H4 (cell line): Measurements from ENCODE around the gene ZNF365. TPM values are rescaled to one million over a fixed set of nuclear protein-coding genes. Genes with fewer than 3 reads are reported as not detected.
"Not testable (repeated sequence)": the region's sequence is repeated elsewhere in the genome, so short reads cannot be mapped to it uniquely, and the experiment has no call there.

ENCODE experiments used
- DNase-seq: peaks from one replicate; pipeline ENCODE4 v3.0.0-alpha.2; 2015; ENCODE audit warnings: low spot score
- total RNA-seq: library from RNA; depleted of rRNA; stranded (reverse); fragments of >200 nt; shearing (Covaris generic); gene quantifications from 2 replicates; pipeline ENCODE4 v1.2.3, GENCODE V29; 2014

ZNF365 gene
- total RNA-seq, 1 experiment from 2014 or later: 0.85 TPM

DNA sequence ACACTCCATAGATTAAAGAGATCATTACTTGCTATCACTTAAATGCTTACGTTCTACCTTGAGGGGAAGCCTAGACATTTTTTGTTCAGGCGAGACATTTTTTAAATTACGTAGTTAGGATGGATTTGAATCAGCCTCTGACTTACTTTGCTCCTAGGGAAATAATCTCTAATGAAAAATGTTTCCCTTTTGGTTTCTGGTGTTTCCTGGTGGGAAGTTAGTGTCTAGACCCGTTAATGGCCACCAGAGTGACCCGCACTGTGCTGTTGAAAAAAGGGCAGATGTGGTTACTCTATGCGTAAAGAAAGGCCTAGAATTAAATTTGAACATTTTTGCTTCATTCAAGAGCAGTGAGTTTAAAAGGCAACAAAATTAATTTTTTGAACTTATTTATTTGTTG lies 3.8 kb downstream of the ZNF365 start:
- DNase-seq: no peak

DNA sequence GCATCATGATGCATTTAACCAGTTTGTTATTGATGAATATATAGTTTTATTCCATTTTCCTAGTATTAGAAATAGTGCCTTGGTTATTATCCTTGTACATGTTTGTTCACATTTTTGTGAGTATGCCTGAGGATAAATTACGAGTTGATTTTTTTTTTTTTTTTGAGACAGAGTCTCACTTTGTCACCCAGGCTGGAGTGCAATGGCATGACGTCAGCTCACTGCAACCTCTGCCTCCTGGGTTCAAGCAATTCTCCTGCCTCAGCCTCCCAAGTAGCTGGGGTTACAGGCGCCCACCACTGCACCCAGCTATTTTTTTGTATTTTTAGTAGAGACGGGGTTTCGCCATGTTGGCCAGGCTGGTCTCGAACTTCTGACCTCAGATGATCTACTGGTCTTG lies 4.7 kb downstream of the ZNF365 start:
- not testable (repeated sequence) for DNase-seq

DNA sequence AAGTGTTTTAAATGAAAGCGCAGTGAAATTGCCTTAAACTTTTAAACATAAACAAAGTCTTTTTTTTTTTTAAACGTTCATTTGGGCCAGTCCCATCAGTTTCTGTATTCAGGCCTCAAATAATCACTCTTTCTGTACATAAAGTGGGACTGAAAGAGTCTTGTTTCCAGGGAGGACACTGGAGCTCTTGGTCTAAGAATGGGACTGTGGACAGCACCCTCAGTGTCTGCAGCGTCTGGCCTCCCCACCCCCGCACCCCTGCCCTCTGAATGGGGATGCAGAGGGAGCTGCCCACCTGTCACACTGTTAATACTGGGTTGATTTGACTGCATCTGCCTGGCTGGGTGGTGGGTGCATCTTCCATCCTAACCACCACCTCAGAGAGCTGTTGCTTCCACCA lies 5.2 kb downstream of the ZNF365 start:
- no peak for DNase-seq

DNA sequence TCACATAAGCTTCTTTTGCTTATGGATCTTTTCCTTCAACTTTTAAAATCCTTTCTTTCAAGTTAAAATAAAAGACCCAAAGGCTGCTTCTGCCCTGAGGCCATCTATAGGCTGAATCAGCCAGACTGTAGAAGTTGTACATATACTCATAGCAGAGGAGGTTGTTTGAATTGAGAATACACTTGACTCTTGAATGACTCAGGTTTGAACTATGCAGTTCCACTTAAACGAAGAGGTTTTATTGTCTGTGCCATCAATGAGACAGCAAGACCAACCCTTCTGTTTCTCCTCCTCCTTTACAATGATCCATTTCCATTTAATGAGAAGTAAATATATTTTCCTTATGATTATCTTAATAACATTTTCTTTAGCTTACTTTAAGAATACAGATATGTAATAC lies 5.8 kb downstream of the ZNF365 start:
- no peak for DNase-seq

DNA sequence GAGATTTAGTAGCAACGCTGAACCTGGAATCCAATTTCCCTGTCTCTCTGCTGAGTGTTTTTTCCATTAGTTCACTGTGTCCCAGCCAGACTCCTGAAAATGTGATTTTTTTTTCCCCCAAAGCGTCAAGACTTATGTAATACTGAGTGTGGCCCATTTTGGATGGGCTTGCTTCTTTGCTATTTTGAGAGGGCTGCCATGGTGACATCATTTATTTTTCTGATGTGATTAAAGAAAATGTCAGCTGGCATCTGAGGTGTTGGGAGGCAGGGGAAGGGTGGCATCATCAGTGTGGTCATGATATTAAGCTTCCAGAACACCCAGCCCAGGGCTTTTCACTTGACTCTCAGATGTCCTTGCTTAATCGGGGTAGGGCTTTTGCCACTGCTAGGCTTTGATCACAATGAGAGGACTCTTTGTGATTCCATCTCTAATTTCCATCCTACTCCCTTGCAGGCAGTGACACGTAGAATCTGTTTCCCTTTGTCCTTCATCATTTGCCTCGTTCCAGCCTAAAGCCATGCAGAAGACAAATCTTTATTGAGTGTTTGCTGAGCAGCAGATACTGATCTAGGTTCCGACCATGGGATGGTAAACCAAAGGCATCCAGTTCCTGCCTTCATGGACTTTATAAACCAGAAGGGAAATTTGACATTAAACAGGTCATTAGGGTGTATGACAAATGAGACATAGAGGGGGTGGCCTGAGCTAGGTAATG lies 7.4 kb downstream of the ZNF365 start:
- DNase-seq: no peak

DNA sequence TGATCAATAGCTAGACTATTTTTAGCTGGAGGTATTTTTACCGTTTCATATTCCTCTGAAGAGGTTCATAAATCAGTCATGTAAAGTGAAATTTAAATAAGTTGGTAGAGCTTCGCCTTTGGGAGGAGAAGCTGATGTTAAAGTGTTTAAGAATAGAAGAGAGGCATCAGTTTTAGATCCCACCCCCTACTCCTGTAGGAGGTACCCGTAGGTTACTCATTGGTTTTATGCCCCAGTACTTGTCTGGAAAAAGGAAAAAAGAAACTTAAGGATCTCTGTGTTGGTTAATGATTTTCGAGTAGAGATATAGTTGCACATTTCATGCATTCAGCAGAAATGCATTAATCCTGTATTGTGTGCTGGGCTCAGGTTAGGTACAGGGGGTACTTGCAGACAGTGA lies 8.7 kb downstream of the ZNF365 start:
- no peak for DNase-seq

DNA sequence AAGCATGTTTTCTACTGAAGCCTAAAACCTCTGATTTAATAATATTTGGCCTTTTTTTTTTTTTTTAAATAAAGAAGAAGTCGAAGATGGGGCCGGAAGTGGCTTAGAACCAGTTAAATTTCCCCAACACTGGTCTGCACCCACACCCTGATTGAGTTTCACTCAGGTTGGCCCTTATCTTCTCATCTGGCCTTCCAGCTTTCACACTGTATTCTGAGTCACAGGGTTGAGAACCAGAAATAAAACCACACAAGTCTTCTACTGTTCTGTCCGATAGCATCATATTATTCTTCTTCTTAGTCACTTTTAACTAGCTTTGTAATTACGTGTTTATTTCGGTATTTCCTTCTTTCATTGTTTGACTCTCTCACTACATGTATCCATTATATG lies 9.9 kb downstream of the ZNF365 start:
- peak; percentile 92 for DNase-seq

DNA sequence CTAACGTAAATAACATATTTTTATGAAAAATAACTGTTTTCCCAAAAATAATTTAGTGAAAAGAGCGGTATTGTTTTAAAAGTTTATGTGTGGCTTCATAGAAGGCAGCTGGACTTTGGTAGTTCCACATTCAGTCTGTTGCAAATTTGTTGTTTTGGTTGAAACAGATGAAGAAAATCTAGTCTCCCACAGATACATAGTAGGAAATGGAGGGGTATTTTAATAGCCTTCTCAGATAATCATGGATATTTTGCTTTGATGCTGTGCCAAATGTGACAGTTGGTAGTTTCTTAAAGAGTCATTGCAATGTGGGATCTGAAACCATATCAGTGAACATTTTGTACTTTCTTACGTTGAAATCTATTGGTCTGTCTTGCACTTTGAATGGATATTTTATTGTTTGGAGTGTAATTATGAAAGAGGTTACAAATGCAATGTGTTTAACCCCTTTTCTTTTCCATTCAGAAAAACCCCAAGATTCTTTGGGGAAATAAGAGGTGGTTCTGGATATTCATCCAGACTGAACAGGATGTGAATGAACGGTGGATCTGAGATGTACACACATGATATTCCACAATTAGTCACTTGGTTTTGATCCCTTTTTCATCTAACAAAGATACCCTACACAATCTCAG lies 10.4 kb downstream of the ZNF365 start:
- no peak for DNase-seq

DNA sequence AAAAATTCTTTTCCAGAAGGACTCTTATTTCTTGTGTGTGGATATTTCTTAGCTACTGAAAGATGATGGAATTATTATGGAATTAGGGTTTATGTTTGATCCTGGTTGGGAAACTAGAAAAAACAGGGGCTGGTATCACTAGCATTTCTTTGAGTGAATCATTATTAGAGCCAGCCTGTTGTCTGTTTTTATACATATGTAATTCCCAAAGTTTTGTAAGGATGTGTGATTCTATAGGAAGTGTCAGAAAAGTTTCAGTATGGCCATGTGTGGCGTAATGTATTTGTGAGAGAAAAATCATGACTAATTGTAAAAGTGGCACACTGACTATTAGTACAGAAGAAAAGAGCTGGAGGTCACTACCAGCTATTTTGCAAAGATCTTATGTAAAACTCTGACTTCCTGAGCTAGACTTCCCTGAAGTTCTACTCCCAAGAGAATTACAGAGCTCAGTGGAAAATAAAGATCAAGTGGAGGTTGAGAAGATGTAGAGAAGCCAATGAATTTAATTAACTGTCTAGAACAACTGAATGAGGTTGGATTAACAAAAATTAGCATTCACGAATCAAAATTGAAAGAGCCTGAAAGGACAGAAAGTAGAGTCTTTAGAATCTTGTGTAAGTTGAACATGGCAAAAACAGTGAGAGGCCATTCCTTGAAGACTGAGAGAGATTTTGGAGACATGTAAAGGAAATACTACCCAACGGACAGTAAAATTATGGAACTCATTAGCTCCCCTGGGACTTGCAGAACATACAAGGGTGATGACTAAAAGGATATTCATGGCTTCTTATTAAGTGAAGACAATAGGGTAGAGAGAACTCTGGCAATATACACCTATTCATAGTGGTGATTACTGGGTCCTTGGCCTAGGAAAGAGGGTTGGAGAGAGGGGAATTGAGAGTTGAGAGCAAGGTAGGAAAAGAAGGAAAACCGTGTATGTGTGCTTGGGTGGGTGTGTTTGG lies 12.5 kb downstream of the ZNF365 start:
- no peak for DNase-seq

DNA sequence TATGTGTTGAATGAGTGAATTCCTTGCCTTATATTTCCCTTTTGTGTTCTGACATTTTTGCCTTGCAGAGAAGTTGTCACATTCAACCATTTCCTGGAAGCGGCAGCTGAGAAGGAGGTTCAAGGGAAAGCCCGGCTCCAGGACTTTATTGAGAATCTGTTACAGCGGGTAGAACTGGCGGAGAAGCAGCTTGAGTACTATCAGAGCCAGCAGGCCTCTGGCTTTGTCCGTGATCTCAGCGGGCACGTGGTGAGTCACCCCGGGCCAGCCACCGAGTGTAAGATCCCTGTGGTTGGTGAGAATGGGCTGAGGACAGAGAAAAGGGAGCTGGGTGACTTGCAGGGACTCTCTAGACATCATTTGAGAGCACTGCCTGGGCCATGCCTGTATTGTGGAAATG lies 14.2 kb downstream of the ZNF365 start:
- no peak for DNase-seq

DNA sequence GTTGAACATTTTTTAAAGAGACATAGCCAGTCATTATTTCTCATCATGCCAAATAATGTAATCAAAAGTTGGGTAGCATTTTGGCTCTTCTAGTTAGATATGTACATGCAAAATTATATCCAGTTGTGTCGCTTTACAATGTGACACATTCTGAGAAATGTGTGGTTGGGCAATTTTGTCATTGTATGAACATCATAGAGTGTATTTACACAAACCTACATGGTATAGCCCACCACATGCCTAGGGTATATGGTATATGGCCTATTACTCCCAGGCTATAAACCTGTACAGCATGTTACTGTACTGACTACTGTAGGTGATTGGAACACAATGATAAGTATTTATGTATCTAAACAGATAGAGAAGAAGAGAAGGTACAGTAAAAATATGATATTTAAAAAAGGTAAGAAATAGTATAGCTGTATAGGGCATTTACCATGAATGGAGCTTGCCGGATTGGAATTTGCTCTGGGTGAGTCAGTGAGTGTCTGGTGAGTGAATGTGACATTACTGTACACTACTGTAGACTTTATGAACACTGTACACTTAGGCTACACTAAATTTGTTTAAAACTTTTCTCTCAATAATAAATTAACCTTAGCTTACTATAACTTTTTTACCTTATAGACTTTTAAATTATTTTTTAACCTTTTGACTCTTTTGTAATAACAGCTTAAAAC lies 16.5 kb downstream of the ZNF365 start:
- DNase-seq: no peak

DNA sequence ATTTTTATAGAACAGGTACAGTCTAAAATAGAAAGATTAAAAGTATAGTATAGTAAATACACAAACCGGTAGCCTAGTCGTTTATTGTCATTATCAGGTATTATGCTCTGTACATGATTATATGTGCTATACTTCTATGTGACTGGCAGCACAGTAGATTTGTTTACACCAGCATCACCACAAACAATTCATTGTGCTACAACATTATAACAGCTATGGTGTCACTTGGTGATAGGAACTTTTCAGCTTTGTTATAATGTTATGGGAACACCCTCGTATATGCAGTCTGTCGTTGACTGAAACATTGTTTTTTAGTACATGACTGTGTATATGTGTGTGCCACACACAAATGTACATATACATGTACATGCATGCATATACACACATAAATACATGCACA lies 19.1 kb downstream of the ZNF365 start:
- DNase-seq: no peak

DNA sequence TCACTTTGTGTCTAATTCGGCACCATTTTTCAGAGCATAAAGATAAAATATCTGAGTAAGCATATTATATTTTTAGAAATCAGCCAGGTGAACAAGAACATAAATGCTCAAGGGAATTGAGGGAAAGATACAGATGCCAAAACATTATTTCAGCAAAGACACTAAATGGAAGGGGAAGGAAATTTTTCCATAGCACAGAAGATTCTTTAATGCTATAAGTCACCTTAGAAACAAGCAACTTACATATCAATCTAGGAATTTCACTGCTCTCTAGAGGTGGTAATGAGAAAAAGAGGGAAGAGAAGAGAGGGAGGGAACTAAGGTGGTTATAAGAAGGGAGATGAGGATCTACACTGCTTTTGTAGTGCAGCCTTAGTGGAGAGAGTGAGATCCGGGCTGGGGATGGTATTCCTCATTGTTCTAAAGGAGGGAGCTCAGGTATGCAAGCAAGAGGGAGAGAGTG lies 20.4 kb downstream of the ZNF365 start:
- DNase-seq: no peak

DNA sequence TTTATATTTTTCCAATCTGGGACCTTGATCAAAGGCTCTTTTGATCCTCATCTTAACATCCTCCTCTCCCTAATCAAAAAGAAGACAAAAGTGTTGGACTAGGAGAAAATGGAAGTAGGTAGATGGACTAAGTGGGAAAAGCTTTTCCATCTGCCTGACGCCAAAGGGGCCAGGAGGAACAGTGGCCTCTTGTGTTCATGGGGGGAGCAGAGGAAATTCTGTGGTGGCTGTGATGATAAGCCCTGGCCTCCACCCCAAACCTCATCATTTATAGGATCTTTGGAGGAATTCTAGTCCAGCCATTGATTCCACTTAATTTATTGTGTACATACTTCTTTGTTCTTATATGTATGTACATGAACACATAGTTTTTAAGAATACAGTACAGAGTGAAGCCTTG lies 21.7 kb downstream of the ZNF365 start:
- no peak for DNase-seq

DNA sequence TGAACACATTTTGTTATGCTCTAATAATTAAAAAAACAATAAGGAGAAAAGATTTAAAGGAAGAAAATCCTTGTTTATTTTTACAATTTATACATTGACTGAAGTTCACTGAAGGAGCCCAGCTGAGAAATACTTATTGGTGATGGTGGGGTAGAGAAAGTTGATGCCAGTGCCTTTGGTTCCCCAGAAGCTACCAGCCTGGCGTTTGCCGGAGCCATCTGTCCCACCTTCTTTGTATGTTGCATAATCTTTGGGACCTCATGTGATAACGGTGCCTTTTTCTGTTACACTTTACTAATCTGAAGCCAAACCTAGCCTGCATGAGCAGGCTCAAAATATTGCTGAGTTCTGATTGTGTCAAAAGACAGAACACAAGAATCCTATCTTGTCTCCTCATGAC lies 22.7 kb downstream of the ZNF365 start:
- DNase-seq: no peak

DNA sequence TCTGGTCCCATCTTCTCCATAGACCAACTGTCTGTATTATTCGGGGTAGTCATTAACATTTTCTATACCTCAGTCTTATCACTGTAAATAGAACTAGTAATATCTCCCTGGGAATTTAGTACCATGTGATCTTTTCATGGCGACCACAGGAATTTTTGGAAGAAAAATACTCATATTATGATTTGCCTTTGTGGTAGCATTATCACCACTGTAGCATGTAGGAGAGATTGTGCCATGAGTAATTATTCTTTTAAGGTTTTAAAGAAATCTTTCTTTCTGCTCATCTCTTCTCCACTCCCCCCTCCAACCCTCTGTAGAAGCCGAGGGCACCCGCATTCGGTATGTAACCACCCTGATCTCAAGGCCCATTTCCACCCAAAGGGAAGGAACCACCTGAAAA lies 25.0 kb downstream of the ZNF365 start:
- no peak for DNase-seq

DNA sequence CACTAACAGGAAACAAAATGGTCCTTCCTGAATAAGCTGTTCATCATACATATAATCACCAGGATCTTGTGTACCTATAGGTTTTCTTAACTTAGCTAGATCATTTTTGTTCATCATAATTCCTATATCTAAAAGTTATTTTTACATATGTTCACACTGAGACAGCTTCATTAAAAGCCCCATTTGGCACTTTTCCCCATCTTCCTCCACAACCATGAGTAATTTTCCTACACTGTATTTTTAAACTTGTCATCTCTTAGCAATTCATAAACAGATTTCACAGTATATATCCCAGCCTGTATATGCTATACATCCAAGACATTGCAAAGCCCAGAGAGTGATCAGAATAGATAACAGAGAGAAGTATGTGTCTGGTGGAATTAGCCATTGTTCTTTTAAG lies 28.3 kb downstream of the ZNF365 start:
- no peak for DNase-seq

DNA sequence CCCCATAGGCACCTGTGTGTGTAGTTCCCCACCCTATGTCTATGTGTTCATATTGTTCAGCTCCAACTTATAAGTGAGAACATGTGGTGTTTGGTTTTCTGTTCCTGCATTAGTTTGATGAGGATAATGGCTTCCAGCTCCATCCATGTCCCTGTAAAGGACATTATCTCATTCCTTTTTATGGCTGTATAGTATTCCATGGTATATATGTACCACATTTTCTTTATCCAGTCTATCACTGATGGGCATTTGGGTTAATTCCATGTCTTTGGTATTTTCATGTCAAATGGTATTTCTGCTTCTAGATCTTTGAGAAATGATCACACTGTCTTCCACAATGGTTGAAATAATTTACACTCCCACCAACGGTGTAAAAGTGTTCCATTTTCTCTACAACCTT lies 36.4 kb downstream of the ZNF365 start:
- not testable (repeated sequence) for DNase-seq

DNA sequence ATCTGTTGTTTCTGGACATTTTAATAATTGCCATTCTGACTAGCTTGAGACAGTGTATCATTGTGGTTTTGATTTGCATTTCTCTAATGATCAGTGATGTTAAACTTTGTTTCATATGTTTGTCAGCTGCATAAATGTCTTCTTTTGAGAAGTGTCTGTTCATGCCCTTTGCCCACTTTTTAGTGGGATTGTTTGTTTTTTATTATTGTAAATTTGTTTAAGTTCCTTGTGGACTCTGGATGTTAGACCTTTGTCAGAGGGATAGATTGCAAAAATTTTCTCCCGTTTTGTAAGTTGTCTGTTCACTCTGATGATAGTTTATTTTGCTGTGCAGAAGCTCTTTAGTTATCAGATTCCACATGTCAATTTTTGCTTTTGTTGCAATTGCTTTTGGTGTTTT lies 36.8 kb downstream of the ZNF365 start:
- DNase-seq: not testable (repeated sequence)

DNA sequence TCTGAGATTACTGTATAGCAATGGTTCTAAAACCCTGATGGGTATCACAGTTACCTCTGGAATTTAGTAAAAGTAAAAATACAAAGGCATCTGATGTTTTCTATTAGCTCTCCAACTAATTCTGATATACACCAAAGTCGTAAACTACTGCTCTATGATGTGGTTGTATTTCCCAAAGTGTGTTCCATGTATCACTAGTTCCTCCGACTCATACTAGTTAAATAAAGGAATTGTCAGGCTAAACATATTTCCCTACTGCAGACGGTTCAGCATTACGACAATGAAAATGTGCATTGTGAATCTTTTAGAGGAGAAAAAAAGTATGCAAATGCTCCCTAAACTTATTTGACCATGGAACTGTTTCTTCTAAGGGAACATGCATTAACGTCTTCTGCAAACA lies 38.9 kb downstream of the ZNF365 start:
- no peak for DNase-seq

DNA sequence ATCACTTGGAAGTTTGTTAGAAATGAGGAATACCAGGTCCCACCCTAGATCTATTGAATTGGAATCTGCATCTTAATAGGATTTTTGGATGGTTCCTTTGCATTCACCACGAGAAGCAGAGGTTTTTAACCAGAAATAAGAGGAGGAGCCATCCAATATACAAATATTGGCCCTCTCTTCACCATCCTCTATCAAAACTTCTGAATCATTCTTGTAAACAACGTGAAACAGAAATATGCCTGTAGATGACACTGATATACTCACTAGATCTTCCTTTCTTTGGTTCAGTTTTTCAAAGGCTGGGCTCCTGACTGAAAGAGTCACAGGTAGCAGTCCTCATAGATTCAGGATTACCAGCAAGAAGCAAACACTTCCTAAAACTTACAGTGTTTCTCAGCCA lies 39.5 kb downstream of the ZNF365 start:
- no peak for DNase-seq

DNA sequence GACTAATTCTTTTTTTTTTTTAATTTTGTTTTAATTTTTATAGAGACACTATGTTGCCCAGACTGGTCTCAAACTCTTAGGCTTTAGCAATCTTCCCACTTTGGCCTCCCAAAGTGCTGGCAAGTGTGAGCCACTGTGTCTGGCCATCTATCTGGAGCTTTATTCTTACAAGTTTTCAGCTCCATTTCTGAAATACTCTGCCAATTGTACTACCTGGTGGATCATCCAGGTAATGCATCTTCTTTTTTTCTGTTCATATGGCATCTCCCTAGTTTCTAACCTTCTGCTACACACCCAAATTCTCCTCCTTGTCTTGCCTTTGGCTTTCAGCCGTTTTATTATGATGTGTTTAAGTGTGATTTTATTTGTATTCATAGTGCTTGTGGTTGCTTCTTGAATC lies 40.2 kb downstream of the ZNF365 start:
- no peak for DNase-seq
